ENCODE results near the gene ERICH2.
A peak's percentile ranks its signal among the peaks of the same experiment; 100 is the strongest.

The ERICH2 gene

DNA sequence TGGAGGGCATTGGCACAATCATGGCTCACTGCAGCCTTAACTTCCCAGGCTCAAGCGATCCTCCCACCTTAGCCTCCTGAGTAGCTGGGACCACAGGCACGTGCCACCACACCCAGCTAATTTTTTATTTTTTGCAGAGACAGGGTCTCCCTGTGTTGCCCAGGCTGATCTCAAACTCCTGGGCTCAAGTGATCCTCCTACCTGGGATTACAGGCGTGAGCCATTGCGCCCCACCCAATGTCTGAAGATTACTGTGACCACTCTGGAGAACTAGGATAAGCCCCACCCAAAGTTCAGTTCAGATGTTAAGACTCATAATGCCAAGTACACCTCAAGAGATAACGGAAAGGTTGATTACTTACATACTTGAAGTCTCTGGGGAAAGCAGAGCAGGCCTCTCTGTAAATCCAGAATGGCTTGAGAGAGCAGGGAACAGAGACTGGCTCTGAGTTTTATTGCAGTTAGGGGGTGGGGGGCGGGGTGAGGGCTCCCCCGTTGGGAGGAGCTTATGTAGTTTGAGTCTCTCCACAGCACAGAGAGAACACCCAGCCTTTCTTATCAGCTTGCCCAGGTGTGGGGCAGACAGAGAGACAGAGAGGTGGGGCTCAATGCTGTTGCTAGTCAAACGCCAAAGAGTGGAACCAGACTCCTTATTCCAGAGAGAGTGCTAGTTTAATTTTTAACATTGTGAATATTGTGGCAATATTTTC, 26.5 kb upstream of the ERICH2 start:
- TF ChIP-seq, protein P1, sequence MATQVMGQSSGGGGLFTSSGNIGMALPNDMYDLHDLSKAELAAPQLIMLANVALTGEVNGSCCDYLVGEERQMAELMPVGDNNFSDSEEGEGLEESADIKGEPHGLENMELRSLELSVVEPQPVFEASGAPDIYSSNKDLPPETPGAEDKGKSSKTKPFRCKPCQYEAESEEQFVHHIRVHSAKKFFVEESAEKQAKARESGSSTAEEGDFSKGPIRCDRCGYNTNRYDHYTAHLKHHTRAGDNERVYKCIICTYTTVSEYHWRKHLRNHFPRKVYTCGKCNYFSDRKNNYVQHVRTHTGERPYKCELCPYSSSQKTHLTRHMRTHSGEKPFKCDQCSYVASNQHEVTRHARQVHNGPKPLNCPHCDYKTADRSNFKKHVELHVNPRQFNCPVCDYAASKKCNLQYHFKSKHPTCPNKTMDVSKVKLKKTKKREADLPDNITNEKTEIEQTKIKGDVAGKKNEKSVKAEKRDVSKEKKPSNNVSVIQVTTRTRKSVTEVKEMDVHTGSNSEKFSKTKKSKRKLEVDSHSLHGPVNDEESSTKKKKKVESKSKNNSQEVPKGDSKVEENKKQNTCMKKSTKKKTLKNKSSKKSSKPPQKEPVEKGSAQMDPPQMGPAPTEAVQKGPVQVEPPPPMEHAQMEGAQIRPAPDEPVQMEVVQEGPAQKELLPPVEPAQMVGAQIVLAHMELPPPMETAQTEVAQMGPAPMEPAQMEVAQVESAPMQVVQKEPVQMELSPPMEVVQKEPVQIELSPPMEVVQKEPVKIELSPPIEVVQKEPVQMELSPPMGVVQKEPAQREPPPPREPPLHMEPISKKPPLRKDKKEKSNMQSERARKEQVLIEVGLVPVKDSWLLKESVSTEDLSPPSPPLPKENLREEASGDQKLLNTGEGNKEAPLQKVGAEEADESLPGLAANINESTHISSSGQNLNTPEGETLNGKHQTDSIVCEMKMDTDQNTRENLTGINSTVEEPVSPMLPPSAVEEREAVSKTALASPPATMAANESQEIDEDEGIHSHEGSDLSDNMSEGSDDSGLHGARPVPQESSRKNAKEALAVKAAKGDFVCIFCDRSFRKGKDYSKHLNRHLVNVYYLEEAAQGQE (IDR thresholded peaks at IDR 0.05; ENCODE audit: insufficient replicate concordance, low read depth) = no peak
- TF ChIP-seq POLR2AphosphoS5 (IDR thresholded peaks at IDR 0.05; ENCODE audit: low read depth) = no peak
- TF ChIP-seq, protein P2, sequence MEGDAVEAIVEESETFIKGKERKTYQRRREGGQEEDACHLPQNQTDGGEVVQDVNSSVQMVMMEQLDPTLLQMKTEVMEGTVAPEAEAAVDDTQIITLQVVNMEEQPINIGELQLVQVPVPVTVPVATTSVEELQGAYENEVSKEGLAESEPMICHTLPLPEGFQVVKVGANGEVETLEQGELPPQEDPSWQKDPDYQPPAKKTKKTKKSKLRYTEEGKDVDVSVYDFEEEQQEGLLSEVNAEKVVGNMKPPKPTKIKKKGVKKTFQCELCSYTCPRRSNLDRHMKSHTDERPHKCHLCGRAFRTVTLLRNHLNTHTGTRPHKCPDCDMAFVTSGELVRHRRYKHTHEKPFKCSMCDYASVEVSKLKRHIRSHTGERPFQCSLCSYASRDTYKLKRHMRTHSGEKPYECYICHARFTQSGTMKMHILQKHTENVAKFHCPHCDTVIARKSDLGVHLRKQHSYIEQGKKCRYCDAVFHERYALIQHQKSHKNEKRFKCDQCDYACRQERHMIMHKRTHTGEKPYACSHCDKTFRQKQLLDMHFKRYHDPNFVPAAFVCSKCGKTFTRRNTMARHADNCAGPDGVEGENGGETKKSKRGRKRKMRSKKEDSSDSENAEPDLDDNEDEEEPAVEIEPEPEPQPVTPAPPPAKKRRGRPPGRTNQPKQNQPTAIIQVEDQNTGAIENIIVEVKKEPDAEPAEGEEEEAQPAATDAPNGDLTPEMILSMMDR (IDR thresholded peaks at IDR 0.05; ENCODE audit: insufficient read depth, low read length) = no peak
- no peak for TF ChIP-seq GABPA (IDR thresholded peaks at IDR 0.05; ENCODE audit: low read depth)
- H3K27ac ChIP-seq (replicated peaks) = no peak overlapping the region
- no peak for DNase-seq (ENCODE audit: low read depth in 1 of 2, low spot score in 1 of 2)
- H3K4me3 ChIP-seq (replicated peaks; ENCODE audit: insufficient read depth, low read length) = no peak overlapping the region
- H3K27me3 ChIP-seq (ENCODE audit: insufficient read depth, poor library complexity, severe bottlenecking) = no peaks in the 10 kb centered on the region

DNA sequence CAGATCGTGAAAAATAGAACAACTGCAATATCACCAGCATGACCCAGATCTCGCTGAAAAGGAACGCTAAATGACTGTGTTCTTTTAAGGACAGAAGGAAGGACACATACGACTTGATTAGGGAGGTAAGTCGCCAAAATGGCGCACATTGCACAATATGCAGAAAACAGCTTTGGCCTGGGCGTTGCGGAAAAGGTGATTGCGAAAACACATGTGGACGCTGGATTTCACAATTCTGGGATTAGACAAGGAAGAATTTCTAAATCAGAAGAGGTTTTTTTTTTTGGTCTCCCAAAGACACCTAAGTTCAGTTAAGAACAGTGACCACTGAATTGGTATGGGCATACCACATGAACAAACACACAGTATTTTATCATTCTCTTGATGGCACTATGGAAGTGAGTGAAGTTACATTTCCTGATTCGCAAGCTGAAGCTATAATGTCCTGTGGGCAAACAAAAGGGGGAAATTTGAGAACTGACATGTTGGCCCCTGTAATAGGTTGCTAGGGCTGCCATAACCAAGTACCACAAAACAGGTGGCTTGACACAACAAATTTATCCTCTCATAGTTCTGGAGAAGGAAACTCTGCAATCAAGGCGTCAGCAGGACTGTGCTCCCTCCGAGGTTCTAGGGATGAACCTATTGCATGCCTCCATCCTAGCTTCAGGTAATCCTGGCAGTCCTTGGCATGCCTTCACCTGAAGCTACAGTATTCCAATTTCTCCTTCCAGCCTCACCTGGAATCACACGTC, 25.8 kb upstream of the ERICH2 start:
- H3K27ac ChIP-seq (replicated peaks) = no peak overlapping the region
- H3K4me3 ChIP-seq (replicated peaks; ENCODE audit: insufficient read depth, low read length) = no peak overlapping the region
- TF ChIP-seq GABPA (IDR thresholded peaks at IDR 0.05; ENCODE audit: low read depth) = no peak
- TF ChIP-seq, protein P2 (IDR thresholded peaks at IDR 0.05; ENCODE audit: insufficient read depth, low read length) = no peak
- TF ChIP-seq, protein P1 (IDR thresholded peaks at IDR 0.05; ENCODE audit: insufficient replicate concordance, low read depth) = no peak
- no peak for TF ChIP-seq POLR2AphosphoS5 (IDR thresholded peaks at IDR 0.05; ENCODE audit: low read depth)
- TF ChIP-seq SPI1 (IDR thresholded peaks at IDR 0.05; ENCODE audit: borderline replicate concordance, low read depth) = no peak
- peak; percentile 43 to 71 for DNase-seq (ENCODE audit: low read depth in 1 of 2, low spot score in 1 of 2)
- H3K27me3 ChIP-seq (ENCODE audit: insufficient read depth, poor library complexity, severe bottlenecking) = no peaks in the 10 kb centered on the region

DNA sequence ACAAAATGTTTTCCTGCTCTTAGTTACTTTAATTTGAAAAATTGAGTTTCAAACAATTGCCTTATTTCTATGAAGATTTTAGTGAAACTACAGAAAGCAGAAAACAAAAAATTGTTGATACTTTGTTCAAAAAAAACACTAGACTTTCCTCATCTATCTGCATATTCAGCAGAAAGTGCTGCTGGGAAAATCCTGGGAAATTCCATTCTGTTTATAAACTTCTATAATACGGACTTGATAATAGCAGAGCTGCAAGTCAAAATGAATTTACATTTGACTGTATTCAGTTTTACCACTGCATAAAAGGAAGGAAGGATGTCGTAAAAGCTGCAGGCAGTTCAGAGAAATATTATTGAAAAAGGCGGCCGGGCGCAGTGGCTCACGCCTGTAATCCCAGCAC, 24.9 kb upstream of the ERICH2 start:
- DNase-seq (ENCODE audit: low read depth in 1 of 2, low spot score in 1 of 2) = no peak
- H3K4me3 ChIP-seq (replicated peaks; ENCODE audit: insufficient read depth, low read length) = no peak overlapping the region
- H3K27ac ChIP-seq (replicated peaks) = no peak overlapping the region
- TF ChIP-seq GABPA (IDR thresholded peaks at IDR 0.05; ENCODE audit: low read depth) (no peak), SPI1 (IDR thresholded peaks at IDR 0.05; ENCODE audit: borderline replicate concordance, low read depth) (no peak), POLR2AphosphoS5 (IDR thresholded peaks at IDR 0.05; ENCODE audit: low read depth) (no peak)
- TF ChIP-seq, protein P1 (IDR thresholded peaks at IDR 0.05; ENCODE audit: insufficient replicate concordance, low read depth) = no peak
- TF ChIP-seq, protein P2 (IDR thresholded peaks at IDR 0.05; ENCODE audit: insufficient read depth, low read length) = no peak
- no peaks in the 10 kb centered on the region for H3K27me3 ChIP-seq (ENCODE audit: insufficient read depth, poor library complexity, severe bottlenecking)
